WTC11 (cell line): ENCODE data around the gene UNKL. TPM values are rescaled to one million over a fixed set of nuclear protein-coding genes. Genes with fewer than 3 reads are reported as not detected.

Experiments
- ATAC-seq: fragments of 200-7000 bp; cut with Tn5 transposase; 2 replicates; pipeline ENCODE4 v1.10.0; 2021; ENCODE audit warnings: mild to moderate bottlenecking, moderate library complexity
- CTCF ChIA-PET: fragments of 300-600 bp; sonication (Branson Sonifier 250); formaldehyde crosslinking; loops from one replicate; lab custom pipeline; 2021; ENCODE audit warnings: antibody characterized with exemption; lab: Charles Lee
- POLR2A ChIA-PET: fragments of 350-600 bp; sonication (Branson Sonifier 250); formaldehyde crosslinking; loops from one replicate; lab custom pipeline; 2021; ENCODE audit warnings: antibody characterized with exemption; lab: Charles Lee
- DNase-seq: peaks from one replicate; pipeline ENCODE4 v3.0.0; 2021; ENCODE audit warnings: low spot score
- H3K27ac Mint-ChIP-seq: 2 replicates; pipeline ENCODE4 v1.8.0; 2021; ENCODE audit warnings: mixed read lengths
- H3K27me3 Mint-ChIP-seq: 2 replicates; pipeline ENCODE4 v1.8.0; 2021; ENCODE audit warnings: low read depth, mild to moderate bottlenecking, moderate library complexity, mixed read lengths
- H3K36me3 Mint-ChIP-seq: 2 replicates; pipeline ENCODE4 v1.8.0; 2021; ENCODE audit warnings: mixed read lengths
- H3K4me1 Mint-ChIP-seq: 2 replicates; pipeline ENCODE4 v1.8.0; 2022; ENCODE audit warnings: mixed read lengths
- H3K4me3 Mint-ChIP-seq: 2 replicates; pipeline ENCODE4 v1.8.0; 2021; ENCODE audit warnings: mild to moderate bottlenecking, moderate library complexity, mixed read lengths
- H3K9me3 Mint-ChIP-seq: 2 replicates; pipeline ENCODE4 v1.8.0; 2021; ENCODE audit warnings: mixed read lengths
- ATF3 ChIP-seq: sonication (generic); formaldehyde crosslinking; conservative IDR thresholded peaks from 2 replicates; pipeline ENCODE4 v1.8.1; 2022; ENCODE audit warnings: mild to moderate bottlenecking, missing genetic modification reagents
- CTCF ChIP-seq: fragments of 200-600 bp; IDR thresholded peaks from 2 replicates; pipeline ENCODE4 v1.8.0; 2022; ENCODE audit warnings: antibody characterized with exemption
- FOXJ3 ChIP-seq: sonication (generic); formaldehyde crosslinking; IDR thresholded peaks from 2 replicates; pipeline ENCODE4 v1.9.0; 2021; ENCODE audit warnings: missing genetic modification reagents, mild to moderate bottlenecking, borderline replicate concordance
- FOXP1 ChIP-seq: sonication (generic); formaldehyde crosslinking; IDR thresholded peaks from 2 replicates; pipeline ENCODE4 v1.8.0; 2022; ENCODE audit warnings: missing genetic modification reagents, mild to moderate bottlenecking, moderate library complexity, borderline replicate concordance
- GTF2I ChIP-seq: fragments of 250-450 bp; sonication (Bioruptor Pico); conservative IDR thresholded peaks from 2 replicates; pipeline ENCODE4 v1.4.0; 2021; ENCODE audit warnings: mild to moderate bottlenecking
- HMGA2 ChIP-seq: fragments of 250-450 bp; sonication (Bioruptor Pico); IDR thresholded peaks from 2 replicates; pipeline ENCODE4 v1.4.0; 2021; ENCODE audit warnings: mild to moderate bottlenecking, moderate library complexity
- JAZF1 ChIP-seq: fragments of 250-450 bp; sonication (Bioruptor Pico); IDR thresholded peaks from 2 replicates; pipeline ENCODE4 v1.9.0; 2021; ENCODE audit warnings: moderate library complexity, mild to moderate bottlenecking, inconsistent platforms
- NR2C2 ChIP-seq: sonication (generic); formaldehyde crosslinking; IDR thresholded peaks from 2 replicates; pipeline ENCODE4 v1.8.0; 2022; ENCODE audit warnings: mild to moderate bottlenecking, missing genetic modification reagents
- RELA ChIP-seq: sonication (generic); formaldehyde crosslinking; IDR thresholded peaks from 2 replicates; pipeline ENCODE4 v1.8.1; 2022; ENCODE audit warnings: missing genetic modification reagents, mild to moderate bottlenecking, borderline replicate concordance
- SMAD3 ChIP-seq: sonication (generic); formaldehyde crosslinking; IDR thresholded peaks from 2 replicates; pipeline ENCODE4 v1.8.0; 2022; ENCODE audit warnings: missing genetic modification reagents, mild to moderate bottlenecking, borderline replicate concordance
- SOX15 ChIP-seq: fragments of 250-450 bp; sonication (Bioruptor Pico); IDR thresholded peaks from 2 replicates; pipeline ENCODE4 v1.9.0; 2021; ENCODE audit warnings: mild to moderate bottlenecking
- ZMAT4 ChIP-seq: fragments of 250-450 bp; sonication (Bioruptor Pico); IDR thresholded peaks from 2 replicates; pipeline ENCODE4 v1.9.0; 2021; ENCODE audit warnings: mild to moderate bottlenecking
- ZNF512 ChIP-seq: sonication (generic); formaldehyde crosslinking; IDR thresholded peaks from 2 replicates; pipeline ENCODE4 v1.8.1; 2022; ENCODE audit warnings: missing genetic modification reagents, borderline replicate concordance
- ZSCAN18 ChIP-seq: fragments of 250-450 bp; sonication (Bioruptor Pico); IDR thresholded peaks from 2 replicates; pipeline ENCODE4 v2.1.2; 2022; ENCODE audit warnings: mild to moderate bottlenecking, moderate library complexity
- total RNA-seq: library from RNA; stranded (reverse); gene quantifications from 3 replicates; pipeline ENCODE4 v1.2.3, GENCODE V29; 2021
- TF ChIP-seq, protein P1 (sequence below): sonication (generic); formaldehyde crosslinking; IDR thresholded peaks from 2 replicates; pipeline ENCODE4 v1.8.1; 2022; ENCODE audit warnings: mild to moderate bottlenecking, missing genetic modification reagents, moderate library complexity, borderline replicate concordance
- TF ChIP-seq, protein P2 (sequence below): fragments of 250-450 bp; sonication (Bioruptor Pico); conservative IDR thresholded peaks from 2 replicates; pipeline ENCODE4 v1.9.0; 2021; ENCODE audit warnings: mild to moderate bottlenecking
- TF ChIP-seq, protein P3 (sequence below): sonication (generic); formaldehyde crosslinking; IDR thresholded peaks from 2 replicates; pipeline ENCODE4 v1.8.1; 2022; ENCODE audit warnings: low read depth, missing genetic modification reagents, borderline replicate concordance

The UNKL gene
- total RNA-seq, 1 experiment from 2014 or later, result 53.3 TPM

GRCh38 chr16:1341495-1342420 is 72.7 kb downstream of the UNKL start:
- Mint-ChIP-seq H3K27ac (no peak overlapping the region), H3K4me3 (no peak overlapping the region), H3K4me1 (peaks cover 4% of the 10 kb centered on the region)

More at GRCh38 chr16:1341495-1342420, 72.7 kb downstream of the UNKL start:
- no peaks in the 10 kb centered on the region for H3K9me3 Mint-ChIP-seq
- ATAC-seq, result no peak
- TF ChIP-seq, protein P1, sequence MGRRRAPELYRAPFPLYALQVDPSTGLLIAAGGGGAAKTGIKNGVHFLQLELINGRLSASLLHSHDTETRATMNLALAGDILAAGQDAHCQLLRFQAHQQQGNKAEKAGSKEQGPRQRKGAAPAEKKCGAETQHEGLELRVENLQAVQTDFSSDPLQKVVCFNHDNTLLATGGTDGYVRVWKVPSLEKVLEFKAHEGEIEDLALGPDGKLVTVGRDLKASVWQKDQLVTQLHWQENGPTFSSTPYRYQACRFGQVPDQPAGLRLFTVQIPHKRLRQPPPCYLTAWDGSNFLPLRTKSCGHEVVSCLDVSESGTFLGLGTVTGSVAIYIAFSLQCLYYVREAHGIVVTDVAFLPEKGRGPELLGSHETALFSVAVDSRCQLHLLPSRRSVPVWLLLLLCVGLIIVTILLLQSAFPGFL (CRISPR knock-in tag), result no peak
- no peak for TF ChIP-seq ZMAT4 (CRISPR knock-in tag)
- no peak for TF ChIP-seq FOXJ3
- TF ChIP-seq RELA (CRISPR knock-in tag), result no peak
- no peak for TF ChIP-seq GTF2I (CRISPR knock-in tag)
- no peak for TF ChIP-seq CTCF
- TF ChIP-seq, protein P2, sequence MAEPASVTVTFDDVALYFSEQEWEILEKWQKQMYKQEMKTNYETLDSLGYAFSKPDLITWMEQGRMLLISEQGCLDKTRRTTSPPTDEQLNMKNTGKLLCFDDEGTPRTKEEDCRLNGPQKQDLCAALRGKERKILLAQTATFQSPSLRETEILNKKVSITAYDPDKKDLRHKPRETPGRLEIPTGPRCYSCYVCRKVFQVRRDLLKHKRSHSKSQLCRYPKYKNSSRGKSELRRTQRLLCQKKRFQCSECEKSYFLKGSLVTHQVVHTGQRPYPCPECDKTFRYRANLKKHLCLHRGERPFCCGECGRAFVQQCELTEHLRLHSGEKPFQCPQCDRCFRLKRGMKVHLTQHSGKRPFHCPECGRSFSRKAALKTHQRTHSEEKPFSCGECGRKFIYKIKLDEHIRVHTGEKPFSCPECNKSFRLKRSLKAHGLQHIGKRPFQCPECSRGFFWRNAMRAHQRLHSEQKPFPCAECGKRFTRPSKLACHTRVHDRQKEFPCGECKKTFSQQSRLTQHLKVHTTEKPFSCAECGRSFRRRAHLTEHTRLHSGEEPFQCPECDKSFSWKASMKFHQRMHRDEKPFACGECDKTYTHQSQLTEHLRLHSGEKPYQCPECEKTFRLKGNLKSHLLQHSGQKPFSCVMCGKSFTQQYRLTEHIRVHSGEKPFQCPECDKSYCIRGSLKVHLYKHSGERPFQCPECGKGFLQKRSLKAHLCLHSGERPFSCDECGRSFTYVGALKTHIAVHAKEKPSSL, result no peak
- no peak for TF ChIP-seq JAZF1 (CRISPR knock-in tag)
- TF ChIP-seq, protein P3, sequence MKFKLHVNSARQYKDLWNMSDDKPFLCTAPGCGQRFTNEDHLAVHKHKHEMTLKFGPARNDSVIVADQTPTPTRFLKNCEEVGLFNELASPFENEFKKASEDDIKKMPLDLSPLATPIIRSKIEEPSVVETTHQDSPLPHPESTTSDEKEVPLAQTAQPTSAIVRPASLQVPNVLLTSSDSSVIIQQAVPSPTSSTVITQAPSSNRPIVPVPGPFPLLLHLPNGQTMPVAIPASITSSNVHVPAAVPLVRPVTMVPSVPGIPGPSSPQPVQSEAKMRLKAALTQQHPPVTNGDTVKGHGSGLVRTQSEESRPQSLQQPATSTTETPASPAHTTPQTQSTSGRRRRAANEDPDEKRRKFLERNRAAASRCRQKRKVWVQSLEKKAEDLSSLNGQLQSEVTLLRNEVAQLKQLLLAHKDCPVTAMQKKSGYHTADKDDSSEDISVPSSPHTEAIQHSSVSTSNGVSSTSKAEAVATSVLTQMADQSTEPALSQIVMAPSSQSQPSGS, result no peak
- no peak for TF ChIP-seq NR2C2 (CRISPR knock-in tag)
- TF ChIP-seq SOX15 (CRISPR knock-in tag), result no peak
- TF ChIP-seq ZSCAN18, result no peak
- TF ChIP-seq ZNF512 (CRISPR knock-in tag), result no peak
- TF ChIP-seq SMAD3 (CRISPR knock-in tag), result no peak
- no peak for TF ChIP-seq ATF3 (CRISPR knock-in tag)
- TF ChIP-seq HMGA2 (CRISPR knock-in tag), result no peak
- no peak for TF ChIP-seq FOXP1 (CRISPR knock-in tag)
- no peak for DNase-seq
- ChIA-PET CTCF (interaction anchor here (1.4 to 2.1 kb wide), 6 partner anchors 9 to 41 kb away, joined by 3 to 16 read pairs (median 8); partner anchors contain the start of gene BAIAP3), POLR2A (interaction anchor here (1.8 kb wide), 1 partner anchor 9 kb away, joined by 6 read pairs; the partner anchor contains the start of gene BAIAP3)
- H3K36me3 Mint-ChIP-seq, result no peaks in the 10 kb centered on the region
- peaks cover under 1% of the 10 kb centered on the region for H3K27me3 Mint-ChIP-seq
